ENCODE results near the gene MAST4. TPM values are rescaled to one million over a fixed set of nuclear protein-coding genes. Genes with fewer than 3 reads are reported as not detected.

Gene MAST4
- total and polyA plus RNA-seq, 2 experiments from 2014 or later: 4.2 to 6.0 TPM

DNA sequence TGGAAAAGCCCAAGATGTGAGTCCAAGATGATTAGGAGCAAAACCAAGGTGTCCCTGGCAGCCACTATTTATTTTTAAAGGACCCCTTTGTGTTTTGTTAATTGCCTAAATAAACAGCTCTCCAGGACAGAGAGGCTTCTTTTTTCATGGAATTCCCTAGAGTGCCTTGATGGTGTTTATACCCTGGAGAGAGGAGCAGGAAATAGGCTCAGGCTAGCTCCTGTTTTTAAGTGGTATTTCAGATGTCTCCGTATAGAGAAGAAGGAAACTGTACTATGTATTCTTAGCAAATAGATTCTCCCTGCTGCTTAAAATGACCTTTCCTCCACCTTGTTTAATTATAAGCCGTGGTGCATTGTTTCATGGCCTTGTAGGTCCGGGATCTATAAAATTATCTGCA lies 308.0 kb downstream of the MAST4 start:
- DNase-seq: no peak
- no peaks in the 10 kb centered on the region for H3F3A ChIP-seq (ENCODE audit: insufficient read depth)
- TF ChIP-seq EZH2phosphoT487 (IDR thresholded peaks at IDR 0.05; ENCODE audit: insufficient read depth, low read depth) (no peak), EZH2 (IDR thresholded peaks at IDR 0.05; ENCODE audit: insufficient read depth, poor library complexity, severe bottlenecking) (no peak)
- H3K9ac ChIP-seq: no peak overlapping the region
- 64 to 65% methylated on average over 3 of the region's 3 CpGs for WGBS, 2 experiments (ENCODE audit: low coverage in 1 of 2, low lambda C conversion rate in 2 of 2, missing lambda C conversion rate in 2 of 2)
- H2AFZ ChIP-seq: no peak overlapping the region
- H3K9me3 ChIP-seq (ENCODE audit: low read depth): no peaks in the 10 kb centered on the region
- in situ Hi-C loops (cut with MboI): no loop called here
- H3K36me3 ChIP-seq (ENCODE audit: low read depth): no peaks in the 10 kb centered on the region
- H3K4me1 ChIP-seq (ENCODE audit: insufficient read depth): no peaks in the 10 kb centered on the region
- no peaks in the 10 kb centered on the region for H4K20me1 ChIP-seq (ENCODE audit: insufficient read depth)
- no peak overlapping the region for H3K4me2 ChIP-seq (ENCODE audit: unreplicated experiment)
- no peaks in the 10 kb centered on the region for H3K79me2 ChIP-seq (ENCODE audit: insufficient read depth)
- no peak overlapping the region for H3K4me3 ChIP-seq
- H3K27me3 ChIP-seq (replicated peaks; ENCODE audit: insufficient read depth): no peaks in the 10 kb centered on the region
- H3K27ac ChIP-seq: no peak overlapping the region
- no peaks in the 10 kb centered on the region for H3K9me2 ChIP-seq (ENCODE audit: insufficient read depth)

DNA sequence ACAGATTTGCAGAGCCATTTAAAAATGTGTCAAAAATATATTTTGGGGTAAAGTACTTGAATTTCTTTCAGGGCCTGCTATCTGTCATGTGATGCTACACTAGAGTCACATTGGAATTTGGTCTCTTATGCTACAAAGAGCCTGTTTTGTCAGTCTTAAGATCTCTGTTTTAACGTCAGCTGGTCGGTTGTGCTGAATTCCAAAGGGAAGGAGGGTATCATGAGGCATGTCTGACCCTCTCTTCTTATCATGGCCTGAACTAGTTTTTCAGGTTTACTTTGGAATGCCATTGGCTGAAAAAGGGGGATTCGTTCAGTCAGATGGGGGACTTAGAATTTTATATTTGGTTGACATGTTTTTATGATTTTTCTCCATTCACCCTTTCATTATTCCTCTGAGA lies 309.8 kb downstream of the MAST4 start:
- H3K27me3 ChIP-seq (replicated peaks; ENCODE audit: insufficient read depth): no peaks in the 10 kb centered on the region
- no peaks in the 10 kb centered on the region for H3K9me3 ChIP-seq (ENCODE audit: low read depth)
- H3K9me2 ChIP-seq (ENCODE audit: insufficient read depth): no peaks in the 10 kb centered on the region
- H2AFZ ChIP-seq: no peak overlapping the region
- H3K36me3 ChIP-seq (ENCODE audit: low read depth): no peaks in the 10 kb centered on the region
- in situ Hi-C loops (cut with MboI): no loop called here
- no peak overlapping the region for H3K9ac ChIP-seq
- no peak for TF ChIP-seq EZH2 (IDR thresholded peaks at IDR 0.05; ENCODE audit: insufficient read depth, poor library complexity, severe bottlenecking)
- H3K27ac ChIP-seq: no peak overlapping the region
- 73 to 79% methylated on average over 3 of the region's 3 CpGs for WGBS, 2 experiments (ENCODE audit: low coverage in 1 of 2, low lambda C conversion rate in 2 of 2, missing lambda C conversion rate in 2 of 2)
- H4K20me1 ChIP-seq (ENCODE audit: insufficient read depth): no peaks in the 10 kb centered on the region
- H3K4me3 ChIP-seq: no peak overlapping the region
- no peak overlapping the region for H3K4me2 ChIP-seq (ENCODE audit: unreplicated experiment)
- H3F3A ChIP-seq (ENCODE audit: insufficient read depth): no peaks in the 10 kb centered on the region
- H3K79me2 ChIP-seq (ENCODE audit: insufficient read depth): no peaks in the 10 kb centered on the region
- no peaks in the 10 kb centered on the region for H3K4me1 ChIP-seq (ENCODE audit: insufficient read depth)
- no peak for DNase-seq

DNA sequence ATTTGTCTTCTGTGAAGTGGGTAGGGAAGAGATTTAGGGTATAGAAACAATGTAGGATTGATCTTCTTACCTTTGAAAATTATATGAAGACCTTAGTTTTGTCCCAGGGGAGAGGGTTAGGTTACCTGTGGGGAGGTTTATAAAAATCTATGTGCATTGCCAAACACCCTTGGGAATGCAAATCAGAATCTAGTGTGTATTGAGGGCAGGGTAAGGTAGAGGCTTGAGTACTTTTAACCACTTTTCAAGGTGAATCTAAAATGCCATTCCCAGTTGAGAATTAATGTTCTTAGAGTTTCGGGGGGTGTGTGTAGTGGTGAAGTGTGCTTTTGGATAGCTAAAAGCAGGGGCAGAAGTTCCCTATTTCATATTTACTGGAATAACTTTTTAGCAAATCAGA lies 312.0 kb downstream of the MAST4 start:
- 73 to 83% methylated on average over 1 of the region's 1 CpG for WGBS, 2 experiments (ENCODE audit: low coverage in 1 of 2, low lambda C conversion rate in 2 of 2, missing lambda C conversion rate in 2 of 2)
- in situ Hi-C loops (cut with MboI): no loop called here

DNA sequence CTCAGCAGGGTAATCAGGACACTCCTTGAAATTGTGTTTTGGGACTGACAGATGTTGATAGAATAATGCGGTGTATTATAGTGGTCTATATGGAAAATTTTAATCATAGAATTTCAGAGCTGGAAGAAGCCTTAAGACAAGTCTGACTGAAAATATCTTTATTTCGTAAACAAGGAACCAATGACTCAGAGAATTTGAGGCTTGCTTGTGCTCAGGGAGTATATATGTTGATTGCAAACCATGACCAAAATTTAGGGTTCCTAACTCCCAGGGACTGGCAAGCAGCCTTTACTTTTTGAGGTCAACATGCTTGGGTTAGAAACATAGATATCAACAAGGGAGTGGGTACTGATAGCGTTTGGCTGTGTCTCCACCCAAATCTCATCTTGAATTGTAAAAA lies 313.2 kb downstream of the MAST4 start:
- Histone ChIP-seq H3K4me3 (no peak overlapping the region), H3K4me1 (ENCODE audit: insufficient read depth) (no peaks in the 10 kb centered on the region), H3F3A (ENCODE audit: insufficient read depth) (no peaks in the 10 kb centered on the region), H3K9ac (no peak overlapping the region), H3K9me3 (ENCODE audit: low read depth) (no peaks in the 10 kb centered on the region), H3K27ac (no peak overlapping the region), H4K20me1 (ENCODE audit: insufficient read depth) (no peaks in the 10 kb centered on the region), H3K36me3 (ENCODE audit: low read depth) (no peaks in the 10 kb centered on the region), H3K9me2 (ENCODE audit: insufficient read depth) (no peaks in the 10 kb centered on the region), H3K4me2 (ENCODE audit: unreplicated experiment) (no peak overlapping the region), H3K79me2 (ENCODE audit: insufficient read depth) (no peaks in the 10 kb centered on the region), H3K27me3 (replicated peaks; ENCODE audit: insufficient read depth) (no peaks in the 10 kb centered on the region), H2AFZ (no peak overlapping the region)
- 72 to 75% methylated on average over 3 of the region's 3 CpGs for WGBS, 2 experiments (ENCODE audit: low coverage in 1 of 2, low lambda C conversion rate in 2 of 2, missing lambda C conversion rate in 2 of 2)
- TF ChIP-seq EZH2 (IDR thresholded peaks at IDR 0.05; ENCODE audit: insufficient read depth, poor library complexity, severe bottlenecking) (no peak), EZH2phosphoT487 (IDR thresholded peaks at IDR 0.05; ENCODE audit: insufficient read depth, low read depth) (no peak)
- peak; percentile 9 for DNase-seq
- in situ Hi-C loops (cut with MboI): no loop called here

More for the DNA sequence above, 312.0 kb downstream of the MAST4 start:
- Histone ChIP-seq H3K4me2 (ENCODE audit: unreplicated experiment) (no peak overlapping the region), H3K4me3 (no peak overlapping the region), H3K36me3 (ENCODE audit: low read depth) (no peaks in the 10 kb centered on the region), H3K27me3 (replicated peaks; ENCODE audit: insufficient read depth) (no peaks in the 10 kb centered on the region), H3K9me3 (ENCODE audit: low read depth) (no peaks in the 10 kb centered on the region), H4K20me1 (ENCODE audit: insufficient read depth) (no peaks in the 10 kb centered on the region), H2AFZ (no peak overlapping the region), H3K9me2 (ENCODE audit: insufficient read depth) (no peaks in the 10 kb centered on the region), H3F3A (ENCODE audit: insufficient read depth) (no peaks in the 10 kb centered on the region), H3K27ac (no peak overlapping the region), H3K9ac (no peak overlapping the region), H3K79me2 (ENCODE audit: insufficient read depth) (no peaks in the 10 kb centered on the region), H3K4me1 (ENCODE audit: insufficient read depth) (no peaks in the 10 kb centered on the region)
- no peak for DNase-seq
- no peak for TF ChIP-seq EZH2 (IDR thresholded peaks at IDR 0.05; ENCODE audit: insufficient read depth, poor library complexity, severe bottlenecking)

DNA sequence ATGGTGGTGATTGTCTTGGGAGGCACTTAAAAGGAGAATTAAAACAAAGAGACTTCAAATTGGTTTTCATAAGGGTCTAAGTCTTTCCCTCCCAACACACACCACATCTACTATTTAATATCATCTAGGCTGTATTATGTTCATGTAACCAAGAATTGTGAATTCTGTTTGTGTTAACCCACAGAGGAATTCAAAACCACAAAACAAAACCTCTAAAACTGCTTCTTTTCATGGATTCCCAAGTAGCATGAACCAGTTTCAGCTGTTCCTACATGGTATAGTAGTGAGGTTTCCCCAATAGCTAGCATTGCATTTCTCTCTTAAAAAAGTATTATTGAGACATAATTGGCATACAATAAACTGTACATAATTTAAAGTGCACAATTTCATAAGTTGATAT lies 316.6 kb downstream of the MAST4 start:
- Histone ChIP-seq H2AFZ (no peak overlapping the region), H3F3A (ENCODE audit: insufficient read depth) (no peaks in the 10 kb centered on the region), H3K9ac (no peak overlapping the region), H3K79me2 (ENCODE audit: insufficient read depth) (no peaks in the 10 kb centered on the region), H3K27ac (no peak overlapping the region), H3K36me3 (ENCODE audit: low read depth) (no peaks in the 10 kb centered on the region), H4K20me1 (ENCODE audit: insufficient read depth) (no peaks in the 10 kb centered on the region), H3K9me2 (ENCODE audit: insufficient read depth) (no peaks in the 10 kb centered on the region), H3K4me1 (ENCODE audit: insufficient read depth) (no peaks in the 10 kb centered on the region), H3K9me3 (ENCODE audit: low read depth) (no peaks in the 10 kb centered on the region), H3K4me3 (no peak overlapping the region), H3K27me3 (replicated peaks; ENCODE audit: insufficient read depth) (no peaks in the 10 kb centered on the region), H3K4me2 (ENCODE audit: unreplicated experiment) (no peak overlapping the region)
- no peak for DNase-seq
- in situ Hi-C loops (cut with MboI): no loop called here
- TF ChIP-seq EZH2phosphoT487 (IDR thresholded peaks at IDR 0.05; ENCODE audit: insufficient read depth, low read depth): no peak
- TF ChIP-seq EZH2 (IDR thresholded peaks at IDR 0.05; ENCODE audit: insufficient read depth, poor library complexity, severe bottlenecking): no peak
